HG02943 (cell line): ENCODE results near the gene MORN3.
"Not testable (repeated sequence)": the region's sequence is repeated elsewhere in the genome, so short reads cannot be mapped to it uniquely, and the experiment has no call there.

Source experiments
- ATAC-seq: cut with Tn5 transposase; IDR thresholded peaks from one replicate; pipeline ENCODE4 v1.9.1; 2021; ENCODE audit warnings: mild to moderate bottlenecking, low read depth, moderate library complexity; ENCODE audit not compliant: unreplicated experiment

MORN3 gene

DNA sequence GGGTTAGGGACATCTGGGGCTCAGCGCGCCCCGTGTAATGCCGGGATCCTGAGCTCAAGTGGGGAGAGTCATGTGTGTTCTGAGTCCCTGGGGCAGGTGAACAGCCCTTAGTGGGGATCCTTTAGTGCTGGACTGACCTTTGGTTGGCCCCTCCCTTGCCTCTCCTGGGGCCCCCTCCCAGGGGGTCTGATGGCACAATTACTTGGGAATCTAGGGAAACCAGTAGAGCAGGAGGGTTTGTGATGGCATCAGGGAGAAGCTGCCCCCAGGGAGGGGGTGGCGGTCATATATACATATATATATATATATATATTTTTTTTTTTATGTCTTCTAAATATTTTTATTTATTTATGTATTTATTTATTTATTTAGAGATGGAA, at the start of gene MORN3:
Gene MORN3, minus strand, starts transcription at position 134 of the 380 bp plus-strand sequence. CDS start 171 bp downstream, outside the sequence.
- ATAC-seq: no peak

DNA sequence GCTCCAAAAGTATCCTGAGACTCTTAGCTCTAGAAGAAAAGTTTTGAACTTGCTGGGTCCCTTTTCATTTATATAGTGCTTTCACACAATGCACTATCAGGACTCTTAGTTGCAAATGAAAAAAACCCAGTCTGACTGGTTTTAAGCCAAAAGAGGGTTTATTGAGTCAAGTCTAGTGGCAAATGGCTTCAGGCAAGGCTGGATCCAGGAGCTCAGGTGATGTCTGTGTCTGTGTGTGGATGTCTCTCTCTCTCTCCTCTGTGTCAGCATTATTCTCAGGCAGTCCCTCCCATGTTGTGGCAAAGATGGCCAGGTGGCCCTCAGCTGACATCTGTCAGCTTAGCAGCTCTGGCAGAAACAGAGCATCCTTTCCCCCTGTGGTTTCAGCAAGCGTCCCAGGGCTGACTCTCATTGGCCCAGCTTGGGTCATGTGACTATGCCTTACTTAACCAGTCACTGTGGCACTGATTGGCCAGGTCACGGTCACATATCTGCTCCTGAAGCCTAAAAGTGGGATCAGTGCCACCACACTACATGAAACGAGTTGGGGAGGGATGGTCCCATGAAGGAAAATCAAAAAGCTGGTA, 49.3 kb upstream of the MORN3 start:
- ATAC-seq: no peak

DNA sequence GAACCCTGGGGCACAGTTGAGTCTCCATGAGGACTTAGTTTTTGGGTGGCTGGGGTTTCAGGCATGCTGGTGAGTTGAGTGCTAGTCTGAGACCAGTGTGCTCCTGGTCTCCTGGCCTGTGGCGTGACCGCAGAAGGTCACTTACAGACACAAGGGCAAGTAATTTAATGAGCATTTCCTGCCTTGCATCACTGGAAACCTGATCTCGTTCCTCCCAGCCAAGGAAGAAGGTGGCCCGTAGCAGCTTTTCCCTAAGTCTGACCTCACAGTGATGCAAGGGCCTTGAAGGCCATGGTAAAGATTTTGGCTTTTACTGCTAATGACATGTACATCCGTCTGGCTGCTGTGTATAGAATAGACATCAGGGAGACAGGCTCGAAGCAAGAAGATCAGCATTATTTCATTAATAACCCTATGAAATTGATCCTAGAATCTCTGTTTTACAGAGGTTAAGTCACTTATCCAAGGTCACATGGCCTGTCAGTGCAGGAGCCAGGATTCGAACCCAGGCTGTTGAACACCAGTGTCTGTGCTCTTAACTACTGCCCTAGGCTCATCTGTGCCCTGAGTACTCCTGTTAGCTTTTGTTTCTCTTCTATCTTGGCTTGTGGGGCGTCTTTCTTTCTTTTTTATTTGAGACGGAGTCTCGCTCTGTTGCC, 47.7 kb upstream of the MORN3 start:
- no peak for ATAC-seq

DNA sequence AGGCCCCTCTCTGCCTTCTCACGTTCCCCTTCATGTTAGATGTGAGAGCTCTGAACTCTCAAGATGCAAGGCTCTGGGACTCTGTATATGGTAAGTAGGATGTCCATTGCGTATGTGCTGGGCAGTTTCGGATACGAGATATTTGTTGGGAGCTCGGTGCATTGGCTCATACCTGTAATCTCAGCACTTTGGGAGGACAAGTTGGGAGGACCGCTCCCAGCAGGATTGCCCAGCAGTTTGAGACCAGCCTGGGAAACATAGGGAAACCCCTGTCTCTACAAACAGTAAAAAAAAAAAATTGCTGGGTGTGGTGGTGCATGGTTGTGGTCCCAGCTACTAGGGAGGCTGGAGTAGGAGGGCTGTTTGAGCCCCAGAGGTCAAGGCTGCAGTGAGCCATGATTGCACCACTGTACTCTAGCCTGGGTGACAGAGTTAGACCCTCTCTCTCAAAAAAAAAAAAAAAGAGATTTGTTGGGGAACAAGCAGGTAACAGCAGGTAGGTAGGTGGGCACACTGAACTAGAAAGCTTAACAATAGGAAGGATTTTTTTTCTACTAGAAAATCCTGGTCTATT, 46.5 kb upstream of the MORN3 start:
- ATAC-seq: no peak

DNA sequence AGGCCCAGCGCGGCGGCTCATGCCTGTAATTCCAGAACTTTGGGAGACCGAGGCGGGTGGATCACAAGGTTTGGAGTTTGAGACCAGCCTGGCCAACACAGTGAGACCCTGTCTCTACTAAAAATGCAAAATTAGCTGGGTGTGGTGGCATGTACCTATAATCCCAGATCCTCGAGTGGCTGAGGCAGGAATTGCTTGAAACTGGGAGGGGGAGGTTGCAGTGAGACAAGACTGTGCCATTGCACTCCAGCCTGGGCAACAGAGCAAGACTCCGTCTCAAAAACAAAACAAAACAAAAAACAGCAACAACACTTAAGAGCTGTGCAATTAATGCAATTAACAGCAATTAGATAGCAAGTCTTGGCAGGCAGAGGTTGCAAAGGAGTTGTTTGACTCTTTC, 45.6 kb upstream of the MORN3 start:
- not testable (repeated sequence) for ATAC-seq

GRCh38 chr12:121713793-121714192, 44.3 kb upstream of the MORN3 start:
- ATAC-seq: no peak

- ATAC-seq: peak; percentile 14
Observed at GRCh38 chr12:121713257-121713777, 43.9 kb upstream of the MORN3 start.

GRCh38 chr12:121712461-121713256, 43.2 kb upstream of the MORN3 start, which contains the start of gene TMEM120B:
TSS of gene TMEM120B (plus strand) at chr12:121712752. CDS start at chr12:121712896, 144 bp downstream.
- ATAC-seq: peak; percentile 68

DNA sequence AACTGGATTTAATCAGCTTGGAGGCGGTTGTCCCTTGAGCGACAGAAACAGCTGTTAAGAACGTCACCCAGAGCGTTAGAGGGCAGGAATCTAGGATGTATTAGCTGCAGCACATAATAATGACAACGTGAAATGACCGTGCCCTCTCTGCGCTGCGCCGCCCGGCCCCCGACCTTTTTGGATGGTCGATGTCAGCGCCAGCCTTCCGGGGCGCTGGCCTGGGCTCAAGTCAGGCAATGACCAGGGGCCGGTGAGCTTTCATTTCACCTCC, 42.7 kb upstream of the MORN3 start:
- peak; percentile 25 for ATAC-seq

DNA sequence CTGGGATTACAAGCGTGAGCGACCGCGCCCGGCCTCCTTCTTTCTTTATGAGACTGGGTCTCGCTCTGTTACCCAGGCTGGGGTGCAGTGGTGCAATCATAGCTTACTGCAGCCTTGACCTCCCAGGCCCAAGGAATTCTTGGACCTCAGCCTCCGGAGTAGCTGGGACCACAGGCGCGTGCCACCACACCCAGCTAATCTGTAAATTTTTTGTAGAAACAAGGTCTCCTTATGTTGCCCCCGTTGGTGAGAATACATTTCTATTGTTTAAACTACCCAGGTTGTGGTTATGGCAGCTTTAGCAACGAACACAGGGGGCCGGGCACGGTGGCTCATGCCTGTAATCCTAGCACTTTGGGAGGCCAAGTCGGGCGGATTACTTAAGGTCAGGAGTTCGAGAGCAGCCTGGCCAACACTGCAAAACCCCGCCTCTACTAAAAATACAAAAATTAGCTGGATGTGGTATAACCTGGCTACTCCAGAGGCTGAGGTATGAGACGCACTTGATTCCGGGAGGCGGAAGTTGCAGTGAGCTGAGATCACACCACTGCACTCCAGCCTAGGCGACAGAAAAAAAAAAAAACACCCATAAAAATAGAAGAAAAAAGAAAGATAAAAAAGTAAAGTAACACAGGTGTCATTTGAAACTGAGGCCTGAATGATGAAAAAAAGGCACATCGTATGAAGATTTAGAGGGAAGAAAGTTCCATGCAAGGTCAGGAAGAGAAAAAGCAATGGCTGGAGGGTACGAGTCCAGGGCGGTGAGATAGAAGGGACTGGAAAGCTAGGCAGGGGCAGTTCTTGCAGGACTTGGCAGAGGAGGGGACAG, 42.1 kb upstream of the MORN3 start:
- no peak for ATAC-seq

- ATAC-seq: no peak
Observed at GRCh38 chr12:121709478-121709961, 40.1 kb upstream of the MORN3 start.

DNA sequence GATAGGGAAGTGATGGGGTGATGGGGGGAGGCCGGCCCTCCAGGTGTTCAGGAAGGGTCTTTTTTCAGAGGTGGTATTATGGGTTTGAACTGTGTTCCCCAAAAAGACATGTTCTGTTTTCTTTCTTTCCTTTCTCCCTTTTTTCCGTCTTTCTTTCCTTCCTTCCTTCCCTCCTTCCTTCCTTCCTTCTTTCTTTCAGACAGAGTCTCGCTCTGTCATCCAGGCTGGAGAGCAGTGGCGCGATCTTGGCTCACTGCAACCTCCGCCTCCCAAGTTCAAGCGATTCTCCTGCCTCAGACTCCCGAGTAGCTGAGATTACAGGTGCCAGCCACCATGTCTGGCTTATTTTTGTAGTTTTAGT, 39.6 kb upstream of the MORN3 start:
- not testable (repeated sequence) for ATAC-seq

DNA sequence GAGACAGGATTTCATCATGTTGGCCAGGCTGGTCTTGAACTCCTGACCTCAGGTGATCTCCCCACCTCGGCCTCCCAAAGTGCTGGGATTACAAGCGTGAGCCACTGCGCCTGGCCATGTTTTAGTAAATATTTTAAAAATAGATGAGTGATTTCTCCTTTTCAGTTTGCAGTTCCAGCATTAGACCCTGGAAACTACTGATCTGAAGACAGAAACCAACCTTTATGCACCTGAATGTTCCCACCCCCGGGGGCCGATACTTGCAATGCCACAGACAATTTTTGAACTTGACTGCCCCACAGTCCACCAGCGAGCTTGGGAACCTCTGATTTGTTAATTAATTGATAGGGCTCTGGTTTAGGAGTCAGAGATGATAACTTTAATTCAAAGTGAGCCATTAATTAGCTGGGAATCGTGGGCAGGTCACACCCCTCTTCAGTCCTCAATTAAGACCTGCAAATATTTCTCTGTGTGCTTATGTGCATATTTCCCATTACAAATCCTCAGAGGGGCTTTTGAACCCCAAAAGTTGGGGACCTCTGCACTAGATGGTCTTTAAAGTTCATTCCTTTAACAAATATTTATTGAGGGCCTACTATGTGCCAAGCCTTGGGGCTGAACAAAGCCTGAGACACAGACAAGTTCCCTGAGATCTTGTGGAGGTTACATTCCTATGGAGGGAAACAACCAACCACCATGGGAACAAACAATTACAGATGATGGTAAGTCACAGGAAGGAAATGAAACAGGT, 39.0 kb upstream of the MORN3 start:
- ATAC-seq: no peak

DNA sequence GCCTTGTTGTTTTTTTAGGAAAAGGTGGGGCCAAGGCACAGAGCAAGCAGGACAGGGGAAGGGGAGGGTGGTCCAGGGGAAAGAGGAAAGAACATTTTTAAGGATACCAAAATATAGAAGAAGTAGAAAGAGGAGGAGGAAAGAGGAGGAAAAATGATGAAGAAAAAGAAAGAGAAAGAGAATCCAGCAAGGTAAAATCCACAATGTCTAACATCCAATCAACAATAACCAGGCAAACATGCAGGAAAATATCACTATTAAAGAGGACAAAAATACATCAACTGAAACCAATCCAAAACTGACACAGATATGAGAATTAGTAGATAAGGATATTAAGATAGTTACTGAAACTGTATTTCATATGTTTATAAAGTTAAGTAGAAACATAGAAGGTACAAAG, 36.1 kb upstream of the MORN3 start:
- ATAC-seq: no peak

- ATAC-seq: no peak
Observed at GRCh38 chr12:121702944-121703343, 33.5 kb upstream of the MORN3 start.

GRCh38 chr12:121701667-121702277, 32.3 kb upstream of the MORN3 start:
- no peak for ATAC-seq

GRCh38 chr12:121697861-121698260, 28.4 kb upstream of the MORN3 start:
- ATAC-seq: not testable (repeated sequence)

GRCh38 chr12:121697093-121697698, 27.7 kb upstream of the MORN3 start:
- ATAC-seq: no peak
